Breast epithelium (tissue), 4 donors: ENCODE data around the gene KCNK4. TPM values are rescaled to one million over a fixed set of nuclear protein-coding genes. Genes with fewer than 3 reads are reported as not detected.

Experiments
- DNase-seq, 2 donors: peaks; one replicate each; pipeline ENCODE4 v3.0.0-alpha.2; 2019; ENCODE audit warnings: low spot score in 2 of 2
- H3K27ac ChIP-seq, 2 donors: fragments of 200-600 bp; sonication (generic) in 1 of 2; one replicate each; pipeline ENCODE4 v1.5.1; 2016 to 2019; ENCODE audit warnings: mild to moderate bottlenecking in 1 of 2
- H3K27me3 ChIP-seq, 2 donors: fragments of 200-600 bp; sonication (generic) in 1 of 2; one replicate each; pipeline versions ENCODE4 v1.5.1 to v1.6.0; 2017 to 2019; ENCODE audit warnings: control low read depth in 1 of 2, mild to moderate bottlenecking in 1 of 2
- H3K36me3 ChIP-seq: fragments of 200-600 bp; one replicate; pipeline ENCODE4 v1.5.1; 2019
- H3K4me1 ChIP-seq, 2 donors: fragments of 200-600 bp; sonication (generic); one replicate each; pipeline ENCODE4 v1.5.1; 2016 to 2019; ENCODE audit warnings: control low read depth in 1 of 2
- H3K4me3 ChIP-seq, 3 donors: fragments of 200-600 bp; sonication (generic); 1 replicate in 2 of 3; 2 replicates in 1 of 3; pipeline ENCODE4 v1.5.1; 2016 to 2019; ENCODE audit warnings: mild to moderate bottlenecking in 3 of 3, moderate library complexity in 2 of 3
- H3K9me3 ChIP-seq, 2 donors: fragments of 200-600 bp; sonication (generic) in 1 of 2; one replicate each; pipeline ENCODE4 v1.5.1; 2016 to 2019; ENCODE audit warnings: control low read depth in 1 of 2
- POLR2A ChIP-seq: fragments of 450-650 bp; IDR thresholded peaks from one replicate; pipeline ENCODE4 v1.6.1; 2016; ENCODE audit warnings: antibody characterized with exemption, mild to moderate bottlenecking, moderate library complexity
- POLR2AphosphoS5 ChIP-seq, 3 donors: sonication (generic); formaldehyde crosslinking; IDR thresholded peaks; one replicate each; pipeline ENCODE4 v1.6.1; 2017; ENCODE audit warnings: antibody characterized with exemption in 3 of 3
- intact Hi-C: fragments of 100-400 bp; cut with DNase I; formaldehyde crosslinking; loops from one replicate; pipeline ENCODE4 v1.15.1; 2023; ENCODE audit warnings: low total_unique reads
- total RNA-seq, 3 donors: library from RNA; depleted of rRNA; stranded (reverse); fragments of >200 nt; gene quantifications; one replicate each; pipeline ENCODE4 v1.1.0, GENCODE V29; 2016
- TF ChIP-seq, protein P1 (sequence below), 3 donors: fragments of 450-650 bp; IDR thresholded peaks; one replicate each; pipeline ENCODE4 v1.5.1; 2016 to 2017; ENCODE audit warnings: antibody characterized with exemption in 3 of 3, mild to moderate bottlenecking in 3 of 3, moderate library complexity in 3 of 3

The KCNK4 gene
- total RNA-seq, 3 donors from 2014 or later = 2.3 TPM; not detected in 2

DNA sequence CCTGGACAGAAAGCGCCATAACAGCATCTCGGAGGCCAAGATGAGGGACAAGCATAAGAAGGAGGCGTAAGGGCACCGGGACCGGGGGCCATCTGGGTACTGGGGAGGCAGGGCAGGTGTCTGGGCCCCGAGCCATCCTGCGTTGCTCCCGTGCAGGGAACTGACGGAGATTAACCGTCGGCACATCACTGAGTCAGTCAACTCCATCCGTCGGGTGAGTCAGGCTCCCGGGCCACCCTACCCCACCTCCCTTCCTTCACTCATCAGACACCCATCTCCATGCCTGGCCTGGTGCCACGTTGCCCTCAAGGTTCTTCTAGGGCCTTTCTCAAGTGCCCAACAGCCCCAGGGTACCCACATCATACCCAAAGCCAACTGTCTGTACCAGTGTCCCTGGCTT is 24.8 kb upstream of the KCNK4 start:
- Histone ChIP-seq H3K9me3 (no peaks in the 10 kb centered on the region), H3K36me3 (no peaks in the 10 kb centered on the region), H3K4me1 (peaks cover 6 to 18% of the 10 kb centered on the region in 2 donors), H3K27me3 (no peaks in the 10 kb centered on the region), H3K27ac (no peak overlapping the region), H3K4me3 (no peak overlapping the region)
- DNase-seq = no peak
- no peak for TF ChIP-seq POLR2AphosphoS5 (IDR thresholded peaks at IDR 0.05)
- TF ChIP-seq POLR2A = no peak
- TF ChIP-seq, protein P1, sequence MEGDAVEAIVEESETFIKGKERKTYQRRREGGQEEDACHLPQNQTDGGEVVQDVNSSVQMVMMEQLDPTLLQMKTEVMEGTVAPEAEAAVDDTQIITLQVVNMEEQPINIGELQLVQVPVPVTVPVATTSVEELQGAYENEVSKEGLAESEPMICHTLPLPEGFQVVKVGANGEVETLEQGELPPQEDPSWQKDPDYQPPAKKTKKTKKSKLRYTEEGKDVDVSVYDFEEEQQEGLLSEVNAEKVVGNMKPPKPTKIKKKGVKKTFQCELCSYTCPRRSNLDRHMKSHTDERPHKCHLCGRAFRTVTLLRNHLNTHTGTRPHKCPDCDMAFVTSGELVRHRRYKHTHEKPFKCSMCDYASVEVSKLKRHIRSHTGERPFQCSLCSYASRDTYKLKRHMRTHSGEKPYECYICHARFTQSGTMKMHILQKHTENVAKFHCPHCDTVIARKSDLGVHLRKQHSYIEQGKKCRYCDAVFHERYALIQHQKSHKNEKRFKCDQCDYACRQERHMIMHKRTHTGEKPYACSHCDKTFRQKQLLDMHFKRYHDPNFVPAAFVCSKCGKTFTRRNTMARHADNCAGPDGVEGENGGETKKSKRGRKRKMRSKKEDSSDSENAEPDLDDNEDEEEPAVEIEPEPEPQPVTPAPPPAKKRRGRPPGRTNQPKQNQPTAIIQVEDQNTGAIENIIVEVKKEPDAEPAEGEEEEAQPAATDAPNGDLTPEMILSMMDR (IDR thresholded peaks at IDR 0.05) = no peak
- intact Hi-C loops = loop anchor here (5.0 kb wide), 1 partner anchor 679 kb away; no protein-coding TSS in a partner anchor

DNA sequence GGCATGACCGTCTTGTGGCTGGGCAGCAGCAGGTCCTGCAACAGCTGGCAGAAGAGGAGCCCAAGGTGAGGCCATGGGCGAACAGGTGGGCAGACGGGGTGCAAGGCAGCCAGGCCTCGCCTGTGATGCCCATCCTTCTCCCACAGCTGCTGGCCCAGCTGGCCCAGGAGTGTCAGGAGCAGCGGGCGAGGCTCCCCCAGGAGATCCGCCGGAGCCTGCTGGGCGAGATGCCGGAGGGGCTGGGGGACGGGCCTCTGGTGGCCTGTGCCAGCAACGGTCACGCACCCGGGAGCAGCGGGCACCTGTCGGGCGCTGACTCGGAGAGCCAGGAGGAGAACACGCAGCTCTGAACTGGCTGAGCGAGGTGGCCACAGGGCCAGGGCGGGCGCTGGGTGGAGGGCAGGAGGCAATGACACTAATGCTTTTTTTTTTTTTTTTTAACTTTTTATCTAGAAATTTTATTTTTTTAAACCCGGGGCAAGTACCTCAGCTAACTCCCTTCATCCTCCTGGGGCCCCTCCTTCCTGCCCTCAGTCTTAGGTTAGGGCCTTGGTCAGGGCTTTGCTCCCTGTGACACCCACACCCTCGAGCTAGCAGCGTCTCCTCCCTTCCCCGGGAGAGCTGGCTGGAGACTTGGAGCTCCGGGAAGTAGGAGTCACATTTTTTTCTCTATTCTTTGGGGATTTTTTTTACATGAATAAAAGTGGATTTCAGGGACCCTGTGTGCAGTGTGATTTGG is 23.7 kb upstream of the KCNK4 start:
- Histone ChIP-seq H3K27ac (peak overlapping the region; percentile 95 to 100), H3K9me3 (no peaks in the 10 kb centered on the region), H3K36me3 (no peaks in the 10 kb centered on the region), H3K4me1 (peaks cover 6 to 25% of the 10 kb centered on the region in 2 donors), H3K4me3 (no peak overlapping the region), H3K27me3 (no peaks in the 10 kb centered on the region)
- DNase-seq = peak in 1 of 2 donors; percentile 33
- intact Hi-C loops = loop anchor here (5.0 kb wide), 1 partner anchor 680 kb away; no protein-coding TSS in a partner anchor
- TF ChIP-seq, protein P1 (IDR thresholded peaks at IDR 0.05) = no peak
- TF ChIP-seq POLR2A = no peak

DNA sequence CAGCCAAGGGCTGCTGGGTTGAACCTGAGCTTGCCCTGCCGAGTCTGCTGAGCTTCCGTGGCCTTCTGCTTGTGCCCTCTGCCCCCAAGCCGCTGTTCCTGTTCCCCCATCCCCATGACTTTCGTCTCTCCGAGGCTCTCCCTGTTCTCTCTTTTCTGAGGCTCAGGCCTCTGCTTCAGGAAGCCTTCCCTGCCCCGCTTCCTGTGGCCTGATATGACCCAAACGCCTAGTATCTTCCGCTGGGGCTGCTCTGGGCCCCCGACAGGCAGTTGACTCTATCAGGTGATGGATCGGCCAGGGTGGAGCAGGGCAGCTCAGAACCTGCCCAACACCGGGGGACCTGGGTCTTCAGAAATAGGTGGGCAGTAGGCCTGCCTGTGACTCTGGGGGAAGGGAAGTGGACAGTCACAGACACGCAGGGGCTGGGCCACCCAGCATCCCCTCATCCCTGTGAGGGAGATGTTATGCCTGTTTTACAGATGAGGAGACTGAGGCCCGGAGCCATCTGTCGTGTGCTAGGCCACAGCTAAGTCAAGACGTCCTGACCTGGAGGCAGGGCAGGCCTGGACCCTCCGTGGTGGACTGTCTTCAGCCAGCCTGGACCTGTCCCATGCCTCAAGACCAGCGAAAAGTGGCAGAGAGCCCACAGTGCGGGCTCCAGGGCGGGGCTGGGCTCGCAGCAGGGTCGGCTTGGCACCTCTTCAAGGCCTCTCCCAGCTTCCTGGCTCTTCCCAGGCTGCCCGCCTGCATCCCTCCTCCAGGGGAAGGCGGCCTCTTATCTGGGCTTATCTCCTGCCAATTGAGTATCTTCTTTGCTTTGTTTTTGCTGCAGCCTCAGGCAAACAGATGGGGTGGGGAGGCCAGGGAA is 22.8 kb upstream of the KCNK4 start:
- peak in 1 of 2 donors; percentile 56 for DNase-seq
- H3K27me3 ChIP-seq = no peaks in the 10 kb centered on the region
- intact Hi-C loops = loop anchor here (5.0 kb wide), 1 partner anchor 681 kb away; no protein-coding TSS in a partner anchor
- H3K4me1 ChIP-seq = peaks cover 6 to 25% of the 10 kb centered on the region in 2 donors
- no peaks in the 10 kb centered on the region for H3K9me3 ChIP-seq
- H3K27ac ChIP-seq = peak overlapping the region; percentile 95 to 100
- TF ChIP-seq, protein P1 (IDR thresholded peaks at IDR 0.05) = no peak
- TF ChIP-seq POLR2AphosphoS5 (IDR thresholded peaks at IDR 0.05) (no peak), POLR2A (no peak)
- peak overlapping the region; percentile 77 to 97 (median 79) for H3K4me3 ChIP-seq
- H3K36me3 ChIP-seq = no peaks in the 10 kb centered on the region

DNA sequence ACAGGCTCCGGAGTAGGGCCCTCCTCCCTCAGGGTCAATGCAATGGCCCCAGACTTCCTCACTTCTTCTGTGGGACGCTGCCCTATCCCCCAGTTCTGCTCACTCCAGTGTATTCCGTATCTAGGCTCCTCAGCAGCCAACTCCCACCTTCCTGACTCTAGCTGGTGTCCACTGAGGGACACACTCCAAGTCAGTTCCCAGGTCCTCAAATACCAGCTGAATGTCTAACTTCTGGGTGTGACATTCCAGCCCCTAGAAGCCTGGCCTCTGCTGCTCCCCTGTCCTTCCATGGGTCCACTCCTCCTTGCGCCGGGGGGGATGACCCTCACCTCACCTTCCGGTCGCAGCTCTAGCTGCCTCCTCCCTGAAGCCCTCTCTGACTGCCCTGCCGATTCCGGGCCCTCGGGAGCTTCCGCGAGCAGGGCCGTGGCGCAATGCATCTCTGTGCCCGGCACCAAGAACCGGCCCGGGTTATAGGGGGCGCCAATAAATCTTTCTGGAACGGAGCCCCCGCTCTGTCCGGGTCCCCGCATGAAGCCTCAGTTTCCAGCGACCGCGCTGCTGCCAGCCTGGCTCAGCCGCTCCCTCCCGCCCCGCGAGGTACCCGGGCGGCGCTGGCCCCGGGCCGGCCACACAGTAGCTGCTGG is 22.1 kb upstream of the KCNK4 start:
- Histone ChIP-seq H3K27ac (peak overlapping the region; percentile 95 to 100), H3K4me1 (peaks cover 6 to 25% of the 10 kb centered on the region in 2 donors), H3K4me3 (peak overlapping the region; percentile 77 to 97 (median 79)), H3K36me3 (no peaks in the 10 kb centered on the region), H3K9me3 (no peaks in the 10 kb centered on the region), H3K27me3 (no peaks in the 10 kb centered on the region)
- TF ChIP-seq POLR2AphosphoS5 (IDR thresholded peaks at IDR 0.05) = peak in 1 of 3 donors; percentile 55
- TF ChIP-seq, protein P1 (IDR thresholded peaks at IDR 0.05) = no peak
- intact Hi-C loops = loop anchor here (5.0 kb wide), 1 partner anchor 682 kb away; no protein-coding TSS in a partner anchor
- DNase-seq = peak in 1 of 2 donors; percentile 42
